Measurements from ENCODE around the gene S100A12. TPM values are rescaled to one million over a fixed set of nuclear protein-coding genes. Genes with fewer than 3 reads are reported as not detected.

S100A12 gene
- total RNA-seq, 1 donor from 2014 or later: not detected

DNA sequence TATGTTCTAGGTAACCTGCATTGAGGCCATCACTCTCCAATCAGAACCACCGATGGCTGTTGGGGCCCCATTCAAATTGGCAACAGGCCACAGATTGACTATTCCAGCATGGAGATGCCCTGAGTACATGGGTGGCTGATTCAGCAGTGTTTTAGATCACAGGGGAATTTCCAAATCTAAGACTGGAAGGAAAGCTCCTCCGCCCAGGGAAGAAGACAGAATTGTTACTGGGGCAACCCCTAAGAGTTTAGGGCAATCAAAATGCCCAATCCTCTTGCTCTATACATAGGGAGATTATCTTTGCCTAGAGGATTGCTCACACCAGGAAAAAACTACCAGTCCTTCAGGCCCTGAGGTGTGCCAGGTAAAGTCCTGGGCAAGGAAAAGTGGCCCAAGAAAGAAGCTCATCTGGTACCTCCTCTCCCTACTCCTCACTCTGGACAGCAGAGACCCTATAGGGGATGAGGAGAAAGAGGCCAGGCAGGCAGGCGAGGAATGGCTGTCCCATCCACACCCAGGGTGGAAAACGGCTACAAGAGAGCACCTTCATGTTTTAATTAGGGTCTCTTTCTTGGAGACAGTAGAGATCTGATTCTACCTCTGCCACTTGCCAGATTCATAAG lies 9.6 kb upstream of the S100A12 start:
- peaks cover 68% of the 10 kb centered on the region for H3K27me3 Mint-ChIP-seq (ENCODE audit: low read depth)

DNA sequence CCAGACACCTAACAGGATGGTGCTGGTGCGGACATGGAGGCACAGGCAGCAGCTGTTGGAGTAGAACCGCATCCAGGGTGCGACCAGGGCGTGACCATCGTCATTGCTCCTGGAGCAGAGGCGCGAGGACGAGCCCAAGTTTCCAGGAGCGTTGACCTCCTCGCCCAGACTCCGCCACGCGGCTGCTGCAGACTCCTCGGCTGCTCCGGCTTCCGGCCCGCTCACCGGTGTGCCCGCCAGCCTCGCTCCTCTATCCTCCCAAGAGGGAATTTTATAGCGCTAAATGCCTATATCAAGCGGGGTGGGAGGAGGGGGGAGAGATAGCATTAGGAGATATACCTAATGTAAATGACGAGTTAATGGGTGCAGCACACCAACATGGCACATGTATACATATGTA lies 5.3 kb upstream of the S100A12 start:
- Mint-ChIP-seq H3K27me3 (ENCODE audit: low read depth) (peaks cover 52% of the 10 kb centered on the region), H3K27ac (ENCODE audit: unreplicated experiment) (no peak overlapping the region), H3K4me3 (no peak overlapping the region), H3K9me3 (peaks cover 10% of the 10 kb centered on the region), H3K4me1 (no peaks in the 10 kb centered on the region), H3K36me3 (ENCODE audit: low read depth) (no peaks in the 10 kb centered on the region)
- TF ChIP-seq, protein P1, sequence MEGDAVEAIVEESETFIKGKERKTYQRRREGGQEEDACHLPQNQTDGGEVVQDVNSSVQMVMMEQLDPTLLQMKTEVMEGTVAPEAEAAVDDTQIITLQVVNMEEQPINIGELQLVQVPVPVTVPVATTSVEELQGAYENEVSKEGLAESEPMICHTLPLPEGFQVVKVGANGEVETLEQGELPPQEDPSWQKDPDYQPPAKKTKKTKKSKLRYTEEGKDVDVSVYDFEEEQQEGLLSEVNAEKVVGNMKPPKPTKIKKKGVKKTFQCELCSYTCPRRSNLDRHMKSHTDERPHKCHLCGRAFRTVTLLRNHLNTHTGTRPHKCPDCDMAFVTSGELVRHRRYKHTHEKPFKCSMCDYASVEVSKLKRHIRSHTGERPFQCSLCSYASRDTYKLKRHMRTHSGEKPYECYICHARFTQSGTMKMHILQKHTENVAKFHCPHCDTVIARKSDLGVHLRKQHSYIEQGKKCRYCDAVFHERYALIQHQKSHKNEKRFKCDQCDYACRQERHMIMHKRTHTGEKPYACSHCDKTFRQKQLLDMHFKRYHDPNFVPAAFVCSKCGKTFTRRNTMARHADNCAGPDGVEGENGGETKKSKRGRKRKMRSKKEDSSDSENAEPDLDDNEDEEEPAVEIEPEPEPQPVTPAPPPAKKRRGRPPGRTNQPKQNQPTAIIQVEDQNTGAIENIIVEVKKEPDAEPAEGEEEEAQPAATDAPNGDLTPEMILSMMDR (conservative IDR thresholded peaks at IDR 0.05): no peak
- DNase-seq (ENCODE audit: low read depth, low spot score): no peak

More for the DNA sequence above, 9.6 kb upstream of the S100A12 start:
- TF ChIP-seq, protein P1 (conservative IDR thresholded peaks at IDR 0.05): no peak
- Mint-ChIP-seq H3K4me3 (no peak overlapping the region), H3K4me1 (no peaks in the 10 kb centered on the region), H3K36me3 (ENCODE audit: low read depth) (no peaks in the 10 kb centered on the region), H3K9me3 (peaks cover 10% of the 10 kb centered on the region), H3K27ac (ENCODE audit: unreplicated experiment) (no peak overlapping the region)
- no peak for DNase-seq (ENCODE audit: low read depth, low spot score)

DNA sequence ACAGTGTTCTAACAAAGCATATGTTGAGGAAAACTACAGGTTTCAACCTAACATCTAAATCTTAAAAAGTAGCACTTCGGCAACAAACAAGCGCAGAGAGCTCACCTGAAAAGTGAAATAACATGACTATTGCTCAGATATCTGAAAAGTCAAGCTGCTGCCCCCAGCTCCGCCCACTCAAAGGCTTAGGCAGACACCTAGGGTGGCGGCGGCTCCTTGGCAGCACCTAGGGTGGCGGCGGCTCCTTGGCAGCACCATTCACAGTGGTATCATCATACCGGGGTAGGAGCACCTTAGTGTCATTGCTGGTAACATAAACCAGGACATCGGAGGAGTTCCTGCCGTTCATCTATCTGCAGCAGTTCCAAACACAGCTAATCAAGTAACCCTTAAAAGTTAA lies 4.2 kb upstream of the S100A12 start:
- peaks cover 43% of the 10 kb centered on the region for H3K27me3 Mint-ChIP-seq (ENCODE audit: low read depth)
- H3K27ac Mint-ChIP-seq (ENCODE audit: unreplicated experiment): no peak overlapping the region

GRCh38 chr1:153374071-153374470 lies 1.4 kb downstream of the S100A12 start:
- H3K4me1 Mint-ChIP-seq: no peaks in the 10 kb centered on the region
- DNase-seq (ENCODE audit: low read depth, low spot score): no peak

More for the DNA sequence above, 4.2 kb upstream of the S100A12 start:
- H3K4me1 Mint-ChIP-seq: no peaks in the 10 kb centered on the region
- TF ChIP-seq, protein P1 (conservative IDR thresholded peaks at IDR 0.05): no peak
- no peak overlapping the region for H3K4me3 Mint-ChIP-seq
- DNase-seq (ENCODE audit: low read depth, low spot score): no peak
- no peaks in the 10 kb centered on the region for H3K36me3 Mint-ChIP-seq (ENCODE audit: low read depth)
- peaks cover 10% of the 10 kb centered on the region for H3K9me3 Mint-ChIP-seq

GRCh38 chr1:153372571-153372970 lies 2.9 kb downstream of the S100A12 start:
- H3K27me3 Mint-ChIP-seq (ENCODE audit: low read depth): peaks cover 46% of the 10 kb centered on the region
- H3K4me1 Mint-ChIP-seq: no peaks in the 10 kb centered on the region
- DNase-seq (ENCODE audit: low read depth, low spot score): no peak
- no peaks in the 10 kb centered on the region for H3K9me3 Mint-ChIP-seq
- TF ChIP-seq, protein P1 (conservative IDR thresholded peaks at IDR 0.05): no peak
- H3K36me3 Mint-ChIP-seq (ENCODE audit: low read depth): no peaks in the 10 kb centered on the region
- H3K4me3 Mint-ChIP-seq: no peak overlapping the region
- no peak overlapping the region for H3K27ac Mint-ChIP-seq (ENCODE audit: unreplicated experiment)

More at GRCh38 chr1:153374071-153374470, 1.4 kb downstream of the S100A12 start:
- Mint-ChIP-seq H3K27me3 (ENCODE audit: low read depth) (peaks cover 53% of the 10 kb centered on the region), H3K9me3 (no peaks in the 10 kb centered on the region), H3K27ac (ENCODE audit: unreplicated experiment) (no peak overlapping the region), H3K4me3 (no peak overlapping the region), H3K36me3 (ENCODE audit: low read depth) (no peaks in the 10 kb centered on the region)
- TF ChIP-seq, protein P1 (conservative IDR thresholded peaks at IDR 0.05): no peak

All from neural crest cell (in vitro differentiated cells).